MM.1S (cell line): Measurements from ENCODE around the gene CCND2.

Experiments
- DNase-seq: peaks from one replicate; pipeline ENCODE4 v3.0.0-alpha.2; 2015
- H2AFZ ChIP-seq: fragments of 300-600 bp; sonication (generic); 2 replicates; pipeline ENCODE4 v1.6.0; 2016; ENCODE audit warnings: antibody characterized with exemption, low read length
- H3F3A ChIP-seq: fragments of 300-600 bp; sonication (generic); 2 replicates; pipeline ENCODE4 v1.6.1; 2016; ENCODE audit warnings: mild to moderate bottlenecking, antibody characterized with exemption, low read length, moderate library complexity, mixed read lengths; ENCODE audit not compliant: insufficient read depth
- H3K27ac ChIP-seq: fragments of 300-600 bp; sonication (generic); 2 replicates; pipeline ENCODE4 v1.5.1; 2016; ENCODE audit warnings: mild to moderate bottlenecking, low read length
- H3K27me3 ChIP-seq: fragments of 300-600 bp; sonication (generic); replicated peaks from 2 replicates; pipeline ENCODE4 v1.6.0; 2016; ENCODE audit warnings: low read length; ENCODE audit not compliant: insufficient read depth
- H3K36me3 ChIP-seq: fragments of 300-600 bp; sonication (generic); replicated peaks from 2 replicates; pipeline ENCODE4 v1.6.1; 2016; ENCODE audit warnings: mild to moderate bottlenecking, low read length, mixed read lengths; ENCODE audit not compliant: insufficient read depth
- H3K4me1 ChIP-seq: fragments of 300-600 bp; sonication (generic); 2 replicates; pipeline ENCODE4 v1.6.1; 2016; ENCODE audit warnings: low read length, mixed read lengths
- H3K4me2 ChIP-seq: fragments of 300-600 bp; sonication (generic); 2 replicates; pipeline ENCODE4 v1.6.0; 2016; ENCODE audit warnings: low read depth, low read length
- H3K4me3 ChIP-seq: fragments of 300-600 bp; sonication (generic); 2 replicates; pipeline ENCODE4 v1.5.1; 2016; ENCODE audit warnings: low read length, mixed read lengths
- H3K79me2 ChIP-seq: fragments of 300-600 bp; sonication (generic); 2 replicates; pipeline ENCODE4 v1.6.1; 2016; ENCODE audit warnings: mixed run types, low read length, mixed read lengths
- H3K9ac ChIP-seq: fragments of 300-600 bp; sonication (generic); 2 replicates; pipeline ENCODE4 v1.6.1; 2016; ENCODE audit warnings: low read length, mixed read lengths
- H3K9me2 ChIP-seq: fragments of 300-600 bp; sonication (generic); replicated peaks from 2 replicates; pipeline ENCODE4 v1.6.1; 2016; ENCODE audit warnings: mild to moderate bottlenecking, low read length, mixed read lengths; ENCODE audit not compliant: insufficient read depth
- H3K9me3 ChIP-seq: fragments of 300-600 bp; sonication (generic); replicated peaks from 2 replicates; pipeline ENCODE4 v1.6.1; 2016; ENCODE audit warnings: mild to moderate bottlenecking, low read length, mixed read lengths; ENCODE audit not compliant: insufficient read depth
- H4K20me1 ChIP-seq: fragments of 300-600 bp; sonication (generic); 2 replicates; pipeline ENCODE4 v1.6.1; 2016; ENCODE audit warnings: mild to moderate bottlenecking, low read length, moderate library complexity, mixed read lengths; ENCODE audit not compliant: insufficient read depth
- CTCF ChIP-seq: fragments of 300-600 bp; sonication (generic); IDR thresholded peaks from 2 replicates; pipeline ENCODE4 v1.5.1; 2016; ENCODE audit warnings: antibody characterized with exemption, low read length, mixed read lengths
- EZH2 ChIP-seq: fragments of 300-600 bp; sonication (generic); optimal IDR thresholded peaks from 2 replicates; pipeline ENCODE3; 2017; ENCODE audit warnings: low read depth, mild to moderate bottlenecking, antibody characterized with exemption, low read length, mixed read lengths
- EZH2phosphoT487 ChIP-seq: fragments of 300-600 bp; sonication (generic); IDR thresholded peaks from 2 replicates; pipeline ENCODE4 v1.6.1; 2018; ENCODE audit warnings: antibody characterized with exemption, low read length

The CCND2 gene

GRCh38 chr12:4308334-4308950 is 34.9 kb downstream of the CCND2 start:
- no peak overlapping the region for H3K4me3 ChIP-seq
- peaks cover 23% of the 10 kb centered on the region for H3K4me1 ChIP-seq
- peaks cover 7% of the 10 kb centered on the region; the same call in 1 of the 2 replicates for H3K79me2 ChIP-seq
- H2AFZ ChIP-seq = no peak overlapping the region
- no peak for DNase-seq
- no peaks in the 10 kb centered on the region for H3K27me3 ChIP-seq
- no peak overlapping the region for H3K9ac ChIP-seq
- H3K4me2 ChIP-seq = no peak overlapping the region
- no peaks in the 10 kb centered on the region for H3K9me3 ChIP-seq
- H3K9me2 ChIP-seq = no peaks in the 10 kb centered on the region
- peaks cover 67% of the 10 kb centered on the region for H3F3A ChIP-seq
- H3K27ac ChIP-seq = no peak overlapping the region
- H4K20me1 ChIP-seq = peaks cover 47% of the 10 kb centered on the region
- TF ChIP-seq EZH2 (no peak), EZH2phosphoT487 (no peak), CTCF (no peak)
- peaks cover 18% of the 10 kb centered on the region for H3K36me3 ChIP-seq

GRCh38 chr12:4311776-4312175 is 38.2 kb downstream of the CCND2 start:
- no peaks in the 10 kb centered on the region for H3K9me2 ChIP-seq
- TF ChIP-seq EZH2 (no peak), CTCF (no peak), EZH2phosphoT487 (no peak)
- H3K27me3 ChIP-seq = no peaks in the 10 kb centered on the region
- no peak overlapping the region for H3K4me3 ChIP-seq
- peaks cover 33% of the 10 kb centered on the region for H3F3A ChIP-seq
- no peaks in the 10 kb centered on the region for H3K36me3 ChIP-seq
- no peaks in the 10 kb centered on the region for H3K9me3 ChIP-seq
- H3K4me2 ChIP-seq = peak overlapping the region; percentile 2; the same call in 1 of the 2 replicates
- H3K79me2 ChIP-seq = no peaks in the 10 kb centered on the region
- peaks cover 16% of the 10 kb centered on the region for H4K20me1 ChIP-seq
- no peak overlapping the region for H3K27ac ChIP-seq
- peaks cover 23% of the 10 kb centered on the region for H3K4me1 ChIP-seq
- no peak overlapping the region for H3K9ac ChIP-seq
- no peak overlapping the region for H2AFZ ChIP-seq
- no peak for DNase-seq

- Histone ChIP-seq H4K20me1 (peaks cover 12% of the 10 kb centered on the region), H3K9me2 (no peaks in the 10 kb centered on the region), H3K9ac (no peak overlapping the region), H3K4me1 (peaks cover 23% of the 10 kb centered on the region), H3K36me3 (no peaks in the 10 kb centered on the region), H2AFZ (no peak overlapping the region), H3K27me3 (no peaks in the 10 kb centered on the region), H3K79me2 (no peaks in the 10 kb centered on the region), H3K4me2 (peak overlapping the region; percentile 2; the same call in 1 of the 2 replicates), H3K27ac (no peak overlapping the region), H3K4me3 (no peak overlapping the region), H3K9me3 (no peaks in the 10 kb centered on the region), H3F3A (peaks cover 29% of the 10 kb centered on the region)
- no peak for TF ChIP-seq EZH2phosphoT487
- no peak for TF ChIP-seq EZH2
- no peak for TF ChIP-seq CTCF
- peak; percentile 83 for DNase-seq
These were observed 38.7 kb downstream of the CCND2 start for GRCh38 chr12:4312251-4312650.
